GM21619 (cell line): ENCODE results near the gene LRR1.
"Not testable (repeated sequence)": the region's sequence is repeated elsewhere in the genome, so short reads cannot be mapped to it uniquely, and the experiment has no call there.

ENCODE experiments used
- ATAC-seq: cut with Tn5 transposase; IDR thresholded peaks from one replicate; pipeline ENCODE4 v1.9.1; 2021; ENCODE audit not compliant: unreplicated experiment

Gene LRR1

GRCh38 chr14:49623941-49624839 lies 25.4 kb downstream of the LRR1 start:
- ATAC-seq = no peak

- ATAC-seq = peak; percentile 74
These were observed 35.2 kb downstream of the LRR1 start for GRCh38 chr14:49633640-49634546.

- ATAC-seq = peak; percentile 23
These were observed 36.0 kb downstream of the LRR1 start, which contains the start of gene DNAAF2 for GRCh38 chr14:49634547-49635334. Gene DNAAF2 (minus strand): TSS chr14:49635244. CDS start chr14:49635149, 95 bp downstream.

GRCh38 chr14:49636866-49637265 lies 38.1 kb downstream of the LRR1 start:
- ATAC-seq = no peak

GRCh38 chr14:49637534-49638078 lies 38.9 kb downstream of the LRR1 start:
- no peak for ATAC-seq

GRCh38 chr14:49640540-49641417 lies 42.0 kb downstream of the LRR1 start:
- ATAC-seq = no peak

GRCh38 chr14:49641697-49642129 lies 43.0 kb downstream of the LRR1 start:
- no peak for ATAC-seq

GRCh38 chr14:49642163-49642562 lies 43.4 kb downstream of the LRR1 start:
- ATAC-seq = no peak

GRCh38 chr14:49653508-49653907 lies 54.8 kb downstream of the LRR1 start:
- ATAC-seq = no peak

GRCh38 chr14:49654511-49654910 lies 55.8 kb downstream of the LRR1 start:
- ATAC-seq = no peak

GRCh38 chr14:49657500-49657899 lies 58.8 kb downstream of the LRR1 start:
- not testable (repeated sequence) for ATAC-seq

GRCh38 chr14:49659526-49660455 lies 61.1 kb downstream of the LRR1 start:
- no peak for ATAC-seq
